ENCODE measurements around the gene SFXN4.
A peak's percentile ranks its signal among the peaks of the same experiment; 100 is the strongest.

SFXN4 gene

DNA sequence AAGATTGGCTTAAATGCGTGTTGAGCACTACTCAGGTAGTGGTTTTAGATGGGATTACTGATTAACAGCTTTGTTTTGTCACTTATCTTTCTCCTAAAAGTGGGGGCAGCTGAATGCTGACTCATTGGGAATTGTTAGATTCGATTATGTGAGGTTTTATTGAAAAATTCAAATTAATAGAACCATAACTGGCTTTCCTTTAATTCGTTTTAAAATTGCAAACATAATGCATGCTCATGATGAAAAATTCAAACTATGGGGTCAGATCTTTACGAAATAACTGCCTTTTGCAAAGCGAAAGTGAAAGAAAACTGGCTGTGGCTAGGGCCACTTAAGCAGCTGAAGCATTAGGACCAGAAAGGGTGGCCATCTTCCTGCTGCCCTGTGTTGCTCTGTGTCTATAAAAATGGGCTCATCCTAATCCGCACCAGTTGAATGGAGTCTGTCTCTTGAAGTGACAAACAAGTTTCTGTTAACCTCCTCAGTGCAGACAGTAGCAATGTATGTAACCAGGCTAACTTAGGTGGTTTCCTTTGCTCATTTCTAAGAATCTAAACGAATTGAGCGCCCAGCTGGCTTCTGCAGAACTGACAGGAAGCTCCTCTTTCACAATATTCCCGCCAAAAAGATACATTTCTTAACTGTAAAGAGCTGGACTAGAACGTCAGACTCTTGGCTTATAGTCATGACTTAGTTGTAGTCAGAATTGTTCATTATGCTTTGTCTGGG lies 33.8 kb downstream of the SFXN4 start:
- peak; percentile 52 for ATAC-seq
- TF ChIP-seq ARNTL (CRISPR knock-in tag; IDR thresholded peaks at IDR 0.05; ENCODE audit: borderline replicate concordance, low read depth), result no peak
- no peak for TF ChIP-seq SNAI2 (CRISPR knock-in tag; IDR thresholded peaks at IDR 0.05)
- no peak for TF ChIP-seq ESRRG (CRISPR knock-in tag; IDR thresholded peaks at IDR 0.05)
- no peak for TF ChIP-seq ZNF565 (CRISPR knock-in tag; conservative IDR thresholded peaks at IDR 0.05; ENCODE audit: low read depth)
- TF ChIP-seq OSR1 (CRISPR knock-in tag; IDR thresholded peaks at IDR 0.05), result no peak
- TF ChIP-seq ZFP3 (CRISPR knock-in tag; IDR thresholded peaks at IDR 0.05), result no peak
- TF ChIP-seq ZC3H10 (CRISPR knock-in tag; IDR thresholded peaks at IDR 0.05), result no peak
- TF ChIP-seq ZFP30 (CRISPR knock-in tag; IDR thresholded peaks at IDR 0.05), result no peak
- TF ChIP-seq GLIS3 (CRISPR knock-in tag; IDR thresholded peaks at IDR 0.05), result no peak
- TF ChIP-seq BACH2 (CRISPR knock-in tag; IDR thresholded peaks at IDR 0.05; ENCODE audit: borderline replicate concordance), result no peak
- TF ChIP-seq, protein P1, sequence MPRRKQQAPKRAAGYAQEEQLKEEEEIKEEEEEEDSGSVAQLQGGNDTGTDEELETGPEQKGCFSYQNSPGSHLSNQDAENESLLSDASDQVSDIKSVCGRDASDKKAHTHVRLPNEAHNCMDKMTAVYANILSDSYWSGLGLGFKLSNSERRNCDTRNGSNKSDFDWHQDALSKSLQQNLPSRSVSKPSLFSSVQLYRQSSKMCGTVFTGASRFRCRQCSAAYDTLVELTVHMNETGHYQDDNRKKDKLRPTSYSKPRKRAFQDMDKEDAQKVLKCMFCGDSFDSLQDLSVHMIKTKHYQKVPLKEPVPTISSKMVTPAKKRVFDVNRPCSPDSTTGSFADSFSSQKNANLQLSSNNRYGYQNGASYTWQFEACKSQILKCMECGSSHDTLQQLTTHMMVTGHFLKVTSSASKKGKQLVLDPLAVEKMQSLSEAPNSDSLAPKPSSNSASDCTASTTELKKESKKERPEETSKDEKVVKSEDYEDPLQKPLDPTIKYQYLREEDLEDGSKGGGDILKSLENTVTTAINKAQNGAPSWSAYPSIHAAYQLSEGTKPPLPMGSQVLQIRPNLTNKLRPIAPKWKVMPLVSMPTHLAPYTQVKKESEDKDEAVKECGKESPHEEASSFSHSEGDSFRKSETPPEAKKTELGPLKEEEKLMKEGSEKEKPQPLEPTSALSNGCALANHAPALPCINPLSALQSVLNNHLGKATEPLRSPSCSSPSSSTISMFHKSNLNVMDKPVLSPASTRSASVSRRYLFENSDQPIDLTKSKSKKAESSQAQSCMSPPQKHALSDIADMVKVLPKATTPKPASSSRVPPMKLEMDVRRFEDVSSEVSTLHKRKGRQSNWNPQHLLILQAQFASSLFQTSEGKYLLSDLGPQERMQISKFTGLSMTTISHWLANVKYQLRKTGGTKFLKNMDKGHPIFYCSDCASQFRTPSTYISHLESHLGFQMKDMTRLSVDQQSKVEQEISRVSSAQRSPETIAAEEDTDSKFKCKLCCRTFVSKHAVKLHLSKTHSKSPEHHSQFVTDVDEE (CRISPR knock-in tag; IDR thresholded peaks at IDR 0.05), result no peak
- no peak for TF ChIP-seq ZNF8 (CRISPR knock-in tag; IDR thresholded peaks at IDR 0.05)
- TF ChIP-seq, protein P2, sequence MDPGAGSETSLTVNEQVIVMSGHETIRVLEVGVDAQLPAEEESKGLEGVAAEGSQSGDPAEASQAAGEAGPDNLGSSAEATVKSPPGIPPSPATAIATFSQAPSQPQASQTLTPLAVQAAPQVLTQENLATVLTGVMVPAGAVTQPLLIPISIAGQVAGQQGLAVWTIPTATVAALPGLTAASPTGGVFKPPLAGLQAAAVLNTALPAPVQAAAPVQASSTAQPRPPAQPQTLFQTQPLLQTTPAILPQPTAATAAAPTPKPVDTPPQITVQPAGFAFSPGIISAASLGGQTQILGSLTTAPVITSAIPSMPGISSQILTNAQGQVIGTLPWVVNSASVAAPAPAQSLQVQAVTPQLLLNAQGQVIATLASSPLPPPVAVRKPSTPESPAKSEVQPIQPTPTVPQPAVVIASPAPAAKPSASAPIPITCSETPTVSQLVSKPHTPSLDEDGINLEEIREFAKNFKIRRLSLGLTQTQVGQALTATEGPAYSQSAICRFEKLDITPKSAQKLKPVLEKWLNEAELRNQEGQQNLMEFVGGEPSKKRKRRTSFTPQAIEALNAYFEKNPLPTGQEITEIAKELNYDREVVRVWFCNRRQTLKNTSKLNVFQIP (CRISPR knock-in tag; IDR thresholded peaks at IDR 0.05; ENCODE audit: borderline replicate concordance, low read depth), result no peak
- no peak for TF ChIP-seq TCF4 (CRISPR knock-in tag; IDR thresholded peaks at IDR 0.05; ENCODE audit: borderline replicate concordance)
- TF ChIP-seq, protein P3, sequence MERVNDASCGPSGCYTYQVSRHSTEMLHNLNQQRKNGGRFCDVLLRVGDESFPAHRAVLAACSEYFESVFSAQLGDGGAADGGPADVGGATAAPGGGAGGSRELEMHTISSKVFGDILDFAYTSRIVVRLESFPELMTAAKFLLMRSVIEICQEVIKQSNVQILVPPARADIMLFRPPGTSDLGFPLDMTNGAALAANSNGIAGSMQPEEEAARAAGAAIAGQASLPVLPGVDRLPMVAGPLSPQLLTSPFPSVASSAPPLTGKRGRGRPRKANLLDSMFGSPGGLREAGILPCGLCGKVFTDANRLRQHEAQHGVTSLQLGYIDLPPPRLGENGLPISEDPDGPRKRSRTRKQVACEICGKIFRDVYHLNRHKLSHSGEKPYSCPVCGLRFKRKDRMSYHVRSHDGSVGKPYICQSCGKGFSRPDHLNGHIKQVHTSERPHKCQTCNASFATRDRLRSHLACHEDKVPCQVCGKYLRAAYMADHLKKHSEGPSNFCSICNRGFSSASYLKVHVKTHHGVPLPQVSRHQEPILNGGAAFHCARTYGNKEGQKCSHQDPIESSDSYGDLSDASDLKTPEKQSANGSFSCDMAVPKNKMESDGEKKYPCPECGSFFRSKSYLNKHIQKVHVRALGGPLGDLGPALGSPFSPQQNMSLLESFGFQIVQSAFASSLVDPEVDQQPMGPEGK (CRISPR knock-in tag; IDR thresholded peaks at IDR 0.05; ENCODE audit: borderline replicate concordance), result no peak
- TF ChIP-seq TOX (CRISPR knock-in tag; IDR thresholded peaks at IDR 0.05; ENCODE audit: borderline replicate concordance), result no peak
- no peak for TF ChIP-seq RARB (CRISPR knock-in tag; IDR thresholded peaks at IDR 0.05)
- TF ChIP-seq ZNF70 (CRISPR knock-in tag; IDR thresholded peaks at IDR 0.05), result no peak
- no peak for TF ChIP-seq CSDC2 (CRISPR knock-in tag; IDR thresholded peaks at IDR 0.05)

DNA sequence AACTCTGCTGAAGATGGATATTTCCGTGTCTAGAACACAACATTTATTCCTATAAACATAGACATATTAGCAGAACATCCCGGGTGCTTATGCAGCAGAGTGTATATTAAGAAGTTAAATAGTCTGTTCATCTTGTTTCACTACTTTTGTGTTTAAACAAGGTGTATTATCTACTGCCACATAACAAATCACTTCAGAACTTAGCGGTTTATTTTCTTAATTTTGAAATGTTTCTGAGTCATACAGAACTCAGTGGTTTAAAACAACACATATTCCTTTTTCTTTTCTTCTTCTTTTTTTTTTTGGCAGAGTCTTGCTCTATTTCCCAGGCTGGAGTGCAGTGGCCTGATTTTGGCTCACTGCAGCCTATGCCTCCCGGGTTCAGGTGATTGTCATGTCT lies 35.8 kb downstream of the SFXN4 start:
- TF ChIP-seq ZFP3 (CRISPR knock-in tag; IDR thresholded peaks at IDR 0.05), result no peak
- TF ChIP-seq, protein P3 (CRISPR knock-in tag; IDR thresholded peaks at IDR 0.05; ENCODE audit: borderline replicate concordance), result no peak
- no peak for TF ChIP-seq ISL1 (CRISPR knock-in tag; IDR thresholded peaks at IDR 0.05)
- no peak for TF ChIP-seq OSR1 (CRISPR knock-in tag; IDR thresholded peaks at IDR 0.05)
- TF ChIP-seq, protein P4, sequence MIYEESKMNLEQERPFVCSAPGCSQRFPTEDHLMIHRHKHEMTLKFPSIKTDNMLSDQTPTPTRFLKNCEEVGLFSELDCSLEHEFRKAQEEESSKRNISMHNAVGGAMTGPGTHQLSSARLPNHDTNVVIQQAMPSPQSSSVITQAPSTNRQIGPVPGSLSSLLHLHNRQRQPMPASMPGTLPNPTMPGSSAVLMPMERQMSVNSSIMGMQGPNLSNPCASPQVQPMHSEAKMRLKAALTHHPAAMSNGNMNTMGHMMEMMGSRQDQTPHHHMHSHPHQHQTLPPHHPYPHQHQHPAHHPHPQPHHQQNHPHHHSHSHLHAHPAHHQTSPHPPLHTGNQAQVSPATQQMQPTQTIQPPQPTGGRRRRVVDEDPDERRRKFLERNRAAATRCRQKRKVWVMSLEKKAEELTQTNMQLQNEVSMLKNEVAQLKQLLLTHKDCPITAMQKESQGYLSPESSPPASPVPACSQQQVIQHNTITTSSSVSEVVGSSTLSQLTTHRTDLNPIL (CRISPR knock-in tag; IDR thresholded peaks at IDR 0.05; ENCODE audit: low read depth), result no peak
- no peak for TF ChIP-seq ZC3H10 (CRISPR knock-in tag; IDR thresholded peaks at IDR 0.05)
- TF ChIP-seq RARB (CRISPR knock-in tag; IDR thresholded peaks at IDR 0.05), result no peak
- TF ChIP-seq, protein P2 (CRISPR knock-in tag; IDR thresholded peaks at IDR 0.05; ENCODE audit: borderline replicate concordance, low read depth), result no peak
- no peak for TF ChIP-seq BACH2 (CRISPR knock-in tag; IDR thresholded peaks at IDR 0.05; ENCODE audit: borderline replicate concordance)
- no peak for TF ChIP-seq GLIS3 (CRISPR knock-in tag; IDR thresholded peaks at IDR 0.05)
- no peak for TF ChIP-seq ZNF8 (CRISPR knock-in tag; IDR thresholded peaks at IDR 0.05)
- no peak for ATAC-seq
